Liver (tissue), 9 donors: Measurements from ENCODE around the gene PAMR1. TPM values are rescaled to one million over a fixed set of nuclear protein-coding genes. Genes with fewer than 3 reads are reported as not detected.

Experiments
- DNase-seq: peaks from one replicate; pipeline ENCODE4 v3.0.0-alpha.2; 2017; ENCODE audit warnings: low spot score
- H3K27ac ChIP-seq, 2 donors: one replicate each; pipeline ENCODE4 v1.7.0; 2013; ENCODE audit warnings: inconsistent platforms in 2 of 2, low read length in 2 of 2, control low read depth in 1 of 2, low read depth in 1 of 2, mild to moderate bottlenecking in 1 of 2
- H3K27me3 ChIP-seq, 4 donors: one replicate each; pipeline versions ENCODE4 v1.6.1 to v1.7.0; 2013; ENCODE audit warnings: low read length in 3 of 4, inconsistent platforms in 1 of 4, mild to moderate bottlenecking in 1 of 4, moderate library complexity in 1 of 4; ENCODE audit not compliant: control insufficient read depth in 4 of 4, insufficient read depth in 4 of 4
- H3K36me3 ChIP-seq, 4 donors: one replicate each; pipeline versions ENCODE4 v1.6.1 to v1.7.0; 2013; ENCODE audit warnings: low read length in 3 of 4, mild to moderate bottlenecking in 3 of 4, low read depth in 1 of 4, moderate library complexity in 1 of 4; ENCODE audit not compliant: control insufficient read depth in 4 of 4, insufficient read depth in 3 of 4
- H3K4me1 ChIP-seq, 4 donors: one replicate each; pipeline versions ENCODE4 v1.6.1 to v1.7.0; 2013; ENCODE audit warnings: low read length in 3 of 4, mild to moderate bottlenecking in 3 of 4, moderate library complexity in 1 of 4; ENCODE audit not compliant: control insufficient read depth in 4 of 4, insufficient read depth in 4 of 4
- H3K4me3 ChIP-seq, 3 donors: one replicate each; pipeline versions ENCODE4 v1.6.1 to v1.7.0; 2013; ENCODE audit warnings: low read length in 3 of 3, control low read depth in 1 of 3, low read depth in 1 of 3, mild to moderate bottlenecking in 1 of 3
- H3K9ac ChIP-seq, 2 donors: one replicate each; pipeline ENCODE4 v1.7.0; 2013; ENCODE audit warnings: low read length in 2 of 2, mild to moderate bottlenecking in 2 of 2, moderate library complexity in 2 of 2, control low read depth in 1 of 2, low read depth in 1 of 2
- H3K9me3 ChIP-seq, 4 donors: one replicate each; pipeline versions ENCODE4 v1.6.1 to v1.7.0; 2013; ENCODE audit warnings: low read length in 3 of 4; ENCODE audit not compliant: control insufficient read depth in 4 of 4
- ATF3 ChIP-seq: IDR thresholded peaks from 2 replicates; pipeline ENCODE4 v1.6.1; 2016; ENCODE audit warnings: antibody characterized with exemption
- CTCF ChIP-seq: fragments of 150-350 bp; IDR thresholded peaks from 2 replicates; pipeline ENCODE4 v1.5.1; 2017; ENCODE audit warnings: improper control_type of control experiment, low read depth, low read length; ENCODE audit not compliant: missing input control
- EGR1 ChIP-seq, 2 donors: IDR thresholded peaks; 2 replicates each; pipeline ENCODE4 v1.6.1; 2016 to 2018; ENCODE audit warnings: antibody characterized with exemption in 2 of 2, low read depth in 2 of 2
- FOXA1 ChIP-seq: IDR thresholded peaks from 2 replicates; pipeline ENCODE4 v1.6.1; 2016; ENCODE audit warnings: antibody characterized with exemption
- FOXA2 ChIP-seq: IDR thresholded peaks from 2 replicates; pipeline ENCODE4 v1.6.1; 2016; ENCODE audit warnings: antibody characterized with exemption
- GABPA ChIP-seq, 2 donors: IDR thresholded peaks in 1 of 2; conservative IDR thresholded peaks in 1 of 2; 2 replicates each; pipeline ENCODE4 v1.6.1; 2016; ENCODE audit warnings: antibody characterized with exemption in 2 of 2, mild to moderate bottlenecking in 1 of 2, moderate library complexity in 1 of 2
- HNF4G ChIP-seq: IDR thresholded peaks from 2 replicates; pipeline ENCODE4 v1.6.1; 2016; ENCODE audit warnings: antibody characterized with exemption
- RAD21 ChIP-seq, 2 donors: IDR thresholded peaks; 2 replicates each; pipeline ENCODE4 v1.6.1; 2016; ENCODE audit warnings: antibody characterized with exemption in 2 of 2, mild to moderate bottlenecking in 2 of 2
- REST ChIP-seq: IDR thresholded peaks from 2 replicates; pipeline ENCODE4 v1.6.1; 2016; ENCODE audit warnings: antibody characterized with exemption, mild to moderate bottlenecking
- RXRA ChIP-seq, 2 donors: IDR thresholded peaks; 2 replicates each; pipeline ENCODE4 v1.6.1; 2017 to 2018; ENCODE audit warnings: antibody characterized with exemption in 2 of 2, mild to moderate bottlenecking in 1 of 2
- SP1 ChIP-seq: IDR thresholded peaks from 2 replicates; pipeline ENCODE4 v1.6.1; 2018; ENCODE audit warnings: antibody characterized with exemption, mild to moderate bottlenecking
- YY1 ChIP-seq: IDR thresholded peaks from 2 replicates; pipeline ENCODE4 v1.6.1; 2016; ENCODE audit warnings: antibody characterized with exemption, mild to moderate bottlenecking
- ZBTB33 ChIP-seq: IDR thresholded peaks from 2 replicates; pipeline ENCODE4 v1.6.1; 2016; ENCODE audit warnings: antibody characterized with exemption
- WGBS: extraction: QIAGEN DNeasy Blood & Tissue Kit; methylation state at CpG from one replicate; pipeline ENCODE4 v1.1.7; 2013; 5-methylcytosine and 5-hydroxymethylcytosine counted together
- polyA plus RNA-seq, 2 donors: library from polyadenylated mRNA; stranded (reverse) in 1 of 2; unstranded in 1 of 2; fragments of 200-250 nt in 1 of 2; fragments of >200 nt in 1 of 2; fragmentation: Nextera tagmentation in 1 of 2; extraction: Ambion mirVana in 1 of 2; gene quantifications; one replicate each; pipeline versions ENCODE4 v1.2.1 to v1.2.3, GENCODE V29; 2013 to 2015
- total RNA-seq, 2 donors: library from RNA; depleted of rRNA; stranded (reverse); fragments of >200 nt; gene quantifications; one replicate each; pipeline ENCODE4 v1.2.3, GENCODE V29; 2014
- donor health status: healthy.
- donor health status: healthy.
- donor health status: healthy.
- donor health status: healthy.
- donor health status: healthy.

PAMR1 gene
- total and polyA plus RNA-seq, 4 donors, result 2.0 to 5.0 (median 2.8) TPM

GRCh38 chr11:35474688-35475087 is 50.7 kb downstream of the PAMR1 start:
- peaks cover 0 to 2% (median 0%) of the 10 kb centered on the region in 4 donors for H3K4me1 ChIP-seq
- no peaks in the 10 kb centered on the region for H3K9me3 ChIP-seq
- no peak overlapping the region for H3K27ac ChIP-seq
- no peaks in the 10 kb centered on the region for H3K36me3 ChIP-seq
- 73% methylated on average over 4 of the region's 4 CpGs for WGBS
- H3K9ac ChIP-seq, result no peak overlapping the region
- H3K27me3 ChIP-seq, result no peaks in the 10 kb centered on the region
- no peak for TF ChIP-seq SP1
- TF ChIP-seq FOXA2, result no peak
- TF ChIP-seq FOXA1, result no peak
- TF ChIP-seq EGR1 (IDR thresholded peaks at IDR 0.05; ENCODE audit: low read depth in 2 of 2), result no peak
- TF ChIP-seq GABPA (IDR thresholded peaks at IDR 0.05 in 1 of 2, conservative IDR thresholded peaks at IDR 0.05 in 1 of 2), result no peak
- no peak for TF ChIP-seq CTCF
- no peak for TF ChIP-seq ZBTB33
- no peak for TF ChIP-seq RXRA (IDR thresholded peaks at IDR 0.05)
- no peak for TF ChIP-seq ATF3
- no peak for TF ChIP-seq REST
- TF ChIP-seq HNF4G, result no peak
- no peak overlapping the region for H3K4me3 ChIP-seq
- DNase-seq, result no peak

GRCh38 chr11:35473795-35474374 is 51.5 kb downstream of the PAMR1 start:
- TF ChIP-seq GABPA (IDR thresholded peaks at IDR 0.05 in 1 of 2, conservative IDR thresholded peaks at IDR 0.05 in 1 of 2) (no peak), YY1 (no peak), ZBTB33 (no peak), HNF4G (no peak), RAD21 (IDR thresholded peaks at IDR 0.05) (no peak), REST (no peak), FOXA1 (no peak), CTCF (no peak)

More at GRCh38 chr11:35473795-35474374, 51.5 kb downstream of the PAMR1 start:
- Histone ChIP-seq H3K4me1 (peaks cover 0 to under 1% (median 0%) of the 10 kb centered on the region in 4 donors), H3K9ac (no peak overlapping the region), H3K36me3 (no peaks in the 10 kb centered on the region), H3K9me3 (no peaks in the 10 kb centered on the region), H3K27ac (no peak overlapping the region), H3K4me3 (no peak overlapping the region), H3K27me3 (no peaks in the 10 kb centered on the region)
- WGBS, result 74% methylated on average over 7 of the region's 7 CpGs
- no peak for DNase-seq
